Measurements from ENCODE around the gene GRIN1.

DNA sequence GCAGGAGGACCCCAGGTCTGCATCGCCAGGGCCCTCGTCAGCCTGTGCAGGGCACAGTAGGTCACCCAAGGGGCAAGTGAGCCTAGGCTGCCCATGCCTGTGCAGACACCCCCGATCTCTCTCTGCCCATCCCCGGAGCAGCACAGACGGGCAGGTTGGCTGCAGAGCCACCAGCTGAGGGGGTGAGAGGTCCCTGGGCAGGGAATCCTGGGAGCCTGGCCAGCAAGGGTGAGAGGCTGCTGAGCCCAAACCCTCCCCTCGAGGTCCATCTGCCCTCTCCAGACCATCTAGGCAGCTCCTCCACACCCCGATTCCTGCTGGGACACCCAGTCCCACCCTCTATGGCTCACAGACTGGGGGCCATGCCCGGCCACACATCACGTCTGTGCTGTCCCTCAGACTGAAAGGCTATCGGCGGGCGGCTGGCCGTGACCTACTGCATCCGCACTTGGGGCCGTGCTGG is 21.7 kb upstream of the GRIN1 start:
- no peak for TF ChIP-seq EZH2 (IDR thresholded peaks at IDR 0.05; ENCODE audit: borderline replicate concordance, insufficient read depth, low read depth, low read length, poor library complexity, severe bottlenecking)
- TF ChIP-seq, protein P1, sequence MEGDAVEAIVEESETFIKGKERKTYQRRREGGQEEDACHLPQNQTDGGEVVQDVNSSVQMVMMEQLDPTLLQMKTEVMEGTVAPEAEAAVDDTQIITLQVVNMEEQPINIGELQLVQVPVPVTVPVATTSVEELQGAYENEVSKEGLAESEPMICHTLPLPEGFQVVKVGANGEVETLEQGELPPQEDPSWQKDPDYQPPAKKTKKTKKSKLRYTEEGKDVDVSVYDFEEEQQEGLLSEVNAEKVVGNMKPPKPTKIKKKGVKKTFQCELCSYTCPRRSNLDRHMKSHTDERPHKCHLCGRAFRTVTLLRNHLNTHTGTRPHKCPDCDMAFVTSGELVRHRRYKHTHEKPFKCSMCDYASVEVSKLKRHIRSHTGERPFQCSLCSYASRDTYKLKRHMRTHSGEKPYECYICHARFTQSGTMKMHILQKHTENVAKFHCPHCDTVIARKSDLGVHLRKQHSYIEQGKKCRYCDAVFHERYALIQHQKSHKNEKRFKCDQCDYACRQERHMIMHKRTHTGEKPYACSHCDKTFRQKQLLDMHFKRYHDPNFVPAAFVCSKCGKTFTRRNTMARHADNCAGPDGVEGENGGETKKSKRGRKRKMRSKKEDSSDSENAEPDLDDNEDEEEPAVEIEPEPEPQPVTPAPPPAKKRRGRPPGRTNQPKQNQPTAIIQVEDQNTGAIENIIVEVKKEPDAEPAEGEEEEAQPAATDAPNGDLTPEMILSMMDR (IDR thresholded peaks at IDR 0.05) = no peak
